Vagina (tissue), 2 donors: ENCODE measurements around the gene COTL1. TPM values are rescaled to one million over a fixed set of nuclear protein-coding genes. Genes with fewer than 3 reads are reported as not detected.

ENCODE experiments used
- DNase-seq, 2 donors: peaks; one replicate each; pipeline ENCODE4 v3.0.0-alpha.2; 2017; ENCODE audit errors: extremely low spot score in 2 of 2
- H3K27ac ChIP-seq: fragments of 200-600 bp; sonication (generic); one replicate; pipeline ENCODE4 v1.5.1; 2019
- H3K27me3 ChIP-seq: fragments of 200-600 bp; sonication (generic); one replicate; pipeline ENCODE4 v1.5.1; 2019
- H3K36me3 ChIP-seq, 2 donors: fragments of 200-600 bp; sonication (generic); one replicate each; pipeline ENCODE4 v1.5.1; 2017 to 2019
- H3K4me1 ChIP-seq: fragments of 200-600 bp; sonication (generic); one replicate; pipeline ENCODE4 v1.5.1; 2019
- H3K4me3 ChIP-seq, 2 donors: fragments of 200-600 bp; sonication (generic); 1 replicate in 1 of 2; 2 replicates in 1 of 2; pipeline ENCODE4 v1.5.1; 2016 to 2019
- H3K9me3 ChIP-seq: fragments of 200-600 bp; sonication (generic); one replicate; pipeline ENCODE4 v1.5.1; 2019
- POLR2A ChIP-seq, 2 donors: fragments of 450-650 bp; IDR thresholded peaks; one replicate each; pipeline ENCODE4 v1.6.1; 2017; ENCODE audit warnings: antibody characterized with exemption in 2 of 2, mild to moderate bottlenecking in 2 of 2, moderate library complexity in 2 of 2
- POLR2AphosphoS5 ChIP-seq, 2 donors: sonication (generic); formaldehyde crosslinking; IDR thresholded peaks; one replicate each; pipeline ENCODE4 v1.9.0; 2017; ENCODE audit warnings: antibody characterized with exemption in 2 of 2, mild to moderate bottlenecking in 2 of 2, low read depth in 1 of 2; ENCODE audit not compliant: insufficient read depth in 1 of 2
- intact Hi-C: fragments of 100-400 bp; cut with DNase I; formaldehyde crosslinking; loops from one replicate; pipeline ENCODE4 v1.15.1; 2023
- total RNA-seq: library from RNA; depleted of rRNA; stranded (reverse); fragments of >200 nt; gene quantifications from one replicate; pipeline ENCODE4 v1.2.3, GENCODE V29; 2016
- TF ChIP-seq, protein P1 (sequence below), 3 experiments: fragments of 450-650 bp in 2 of 3; fragments of 200-600 bp in 1 of 3; sonication (generic) in 1 of 3; IDR thresholded peaks; one replicate each; pipeline ENCODE4 v1.5.1; 2017 to 2019; ENCODE audit warnings: antibody characterized with exemption in 3 of 3, mild to moderate bottlenecking in 2 of 3, moderate library complexity in 2 of 3

COTL1 gene
- total RNA-seq, 1 donor from 2014 or later: 67.8 TPM

DNA sequence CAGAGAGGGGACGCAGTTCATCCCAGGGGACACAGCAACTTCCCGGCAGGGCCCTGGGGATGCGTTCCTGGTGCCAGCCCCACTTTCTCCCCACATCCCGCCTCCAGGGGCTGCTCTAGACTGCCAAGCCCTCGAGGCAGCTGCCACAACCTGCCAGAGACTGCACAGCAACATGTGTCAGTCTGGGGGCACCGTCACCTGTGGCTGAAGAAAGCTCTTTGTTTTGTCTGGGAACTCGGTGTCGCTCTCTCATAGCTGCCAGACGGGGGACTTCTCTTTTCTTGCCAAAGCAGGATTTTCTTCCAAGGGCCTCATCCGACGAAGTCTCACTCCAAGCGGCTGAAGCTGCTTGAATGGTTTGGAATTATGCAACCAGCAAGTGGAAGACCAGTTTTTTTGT is 43.7 kb downstream of the COTL1 start:
- Histone ChIP-seq H3K27me3 (no peaks in the 10 kb centered on the region), H3K4me1 (no peaks in the 10 kb centered on the region), H3K9me3 (no peaks in the 10 kb centered on the region), H3K4me3 (no peak overlapping the region), H3K27ac (no peak overlapping the region), H3K36me3 (no peaks in the 10 kb centered on the region)
- intact Hi-C loops: no loop called here
- DNase-seq: no peak
- no peak for TF ChIP-seq POLR2AphosphoS5 (IDR thresholded peaks at IDR 0.05; ENCODE audit: insufficient read depth in 1 of 2, low read depth in 1 of 2)
- TF ChIP-seq, protein P1, sequence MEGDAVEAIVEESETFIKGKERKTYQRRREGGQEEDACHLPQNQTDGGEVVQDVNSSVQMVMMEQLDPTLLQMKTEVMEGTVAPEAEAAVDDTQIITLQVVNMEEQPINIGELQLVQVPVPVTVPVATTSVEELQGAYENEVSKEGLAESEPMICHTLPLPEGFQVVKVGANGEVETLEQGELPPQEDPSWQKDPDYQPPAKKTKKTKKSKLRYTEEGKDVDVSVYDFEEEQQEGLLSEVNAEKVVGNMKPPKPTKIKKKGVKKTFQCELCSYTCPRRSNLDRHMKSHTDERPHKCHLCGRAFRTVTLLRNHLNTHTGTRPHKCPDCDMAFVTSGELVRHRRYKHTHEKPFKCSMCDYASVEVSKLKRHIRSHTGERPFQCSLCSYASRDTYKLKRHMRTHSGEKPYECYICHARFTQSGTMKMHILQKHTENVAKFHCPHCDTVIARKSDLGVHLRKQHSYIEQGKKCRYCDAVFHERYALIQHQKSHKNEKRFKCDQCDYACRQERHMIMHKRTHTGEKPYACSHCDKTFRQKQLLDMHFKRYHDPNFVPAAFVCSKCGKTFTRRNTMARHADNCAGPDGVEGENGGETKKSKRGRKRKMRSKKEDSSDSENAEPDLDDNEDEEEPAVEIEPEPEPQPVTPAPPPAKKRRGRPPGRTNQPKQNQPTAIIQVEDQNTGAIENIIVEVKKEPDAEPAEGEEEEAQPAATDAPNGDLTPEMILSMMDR (IDR thresholded peaks at IDR 0.05): no peak
- no peak for TF ChIP-seq POLR2A (IDR thresholded peaks at IDR 0.05)

DNA sequence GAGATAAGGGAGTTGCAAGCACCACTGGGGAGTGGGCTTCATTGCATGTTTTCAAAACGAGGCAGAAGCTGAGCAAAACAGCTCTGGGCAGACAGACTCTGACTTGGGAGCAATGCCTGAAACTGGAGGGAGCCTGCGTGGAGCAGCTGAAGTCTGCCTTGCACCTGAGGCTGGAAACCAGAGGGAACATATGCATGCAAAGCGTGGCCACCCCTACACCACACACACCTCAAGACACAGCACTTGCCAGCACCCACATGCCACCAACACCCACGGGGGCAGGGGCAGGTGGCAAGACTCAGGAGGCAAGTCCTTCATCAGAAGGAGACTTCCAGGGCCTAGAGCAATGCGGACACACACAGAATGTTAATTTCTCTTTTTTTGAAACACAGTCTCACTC is 45.8 kb downstream of the COTL1 start:
- Histone ChIP-seq H3K27me3 (no peaks in the 10 kb centered on the region), H3K4me1 (no peaks in the 10 kb centered on the region), H3K27ac (no peak overlapping the region), H3K4me3 (no peak overlapping the region), H3K36me3 (no peaks in the 10 kb centered on the region), H3K9me3 (no peaks in the 10 kb centered on the region)
- TF ChIP-seq POLR2A (IDR thresholded peaks at IDR 0.05): no peak
- no peak for TF ChIP-seq POLR2AphosphoS5 (IDR thresholded peaks at IDR 0.05; ENCODE audit: insufficient read depth in 1 of 2, low read depth in 1 of 2)
- TF ChIP-seq, protein P1 (IDR thresholded peaks at IDR 0.05): no peak
- intact Hi-C loops: no loop called here
- no peak for DNase-seq

DNA sequence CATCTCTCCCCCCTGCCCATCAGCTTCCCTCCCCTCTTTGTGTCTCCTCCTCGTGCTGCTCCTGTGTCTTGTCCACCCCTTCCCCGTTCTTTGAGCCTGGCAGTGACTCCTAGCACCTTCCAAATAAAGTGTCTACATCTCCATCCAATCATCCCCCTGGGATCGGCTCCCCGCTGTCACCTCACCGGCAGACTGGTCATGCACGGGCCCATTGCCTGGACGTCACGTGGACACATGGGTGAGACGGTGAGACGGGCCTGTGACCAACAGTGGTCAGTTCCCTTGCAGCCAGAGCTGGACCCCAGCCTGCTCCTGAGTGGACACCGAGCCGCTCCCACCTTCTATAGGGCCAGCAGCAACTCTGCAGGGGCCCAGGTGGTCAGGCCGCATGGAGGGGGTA is 46.4 kb downstream of the COTL1 start:
- no peak for TF ChIP-seq POLR2A (IDR thresholded peaks at IDR 0.05)
- no peak for TF ChIP-seq POLR2AphosphoS5 (IDR thresholded peaks at IDR 0.05; ENCODE audit: insufficient read depth in 1 of 2, low read depth in 1 of 2)
- TF ChIP-seq, protein P1 (IDR thresholded peaks at IDR 0.05): no peak
- Histone ChIP-seq H3K36me3 (no peaks in the 10 kb centered on the region), H3K4me3 (no peak overlapping the region), H3K9me3 (no peaks in the 10 kb centered on the region), H3K4me1 (no peaks in the 10 kb centered on the region), H3K27me3 (no peaks in the 10 kb centered on the region), H3K27ac (no peak overlapping the region)
- intact Hi-C loops: no loop called here
- no peak for DNase-seq

DNA sequence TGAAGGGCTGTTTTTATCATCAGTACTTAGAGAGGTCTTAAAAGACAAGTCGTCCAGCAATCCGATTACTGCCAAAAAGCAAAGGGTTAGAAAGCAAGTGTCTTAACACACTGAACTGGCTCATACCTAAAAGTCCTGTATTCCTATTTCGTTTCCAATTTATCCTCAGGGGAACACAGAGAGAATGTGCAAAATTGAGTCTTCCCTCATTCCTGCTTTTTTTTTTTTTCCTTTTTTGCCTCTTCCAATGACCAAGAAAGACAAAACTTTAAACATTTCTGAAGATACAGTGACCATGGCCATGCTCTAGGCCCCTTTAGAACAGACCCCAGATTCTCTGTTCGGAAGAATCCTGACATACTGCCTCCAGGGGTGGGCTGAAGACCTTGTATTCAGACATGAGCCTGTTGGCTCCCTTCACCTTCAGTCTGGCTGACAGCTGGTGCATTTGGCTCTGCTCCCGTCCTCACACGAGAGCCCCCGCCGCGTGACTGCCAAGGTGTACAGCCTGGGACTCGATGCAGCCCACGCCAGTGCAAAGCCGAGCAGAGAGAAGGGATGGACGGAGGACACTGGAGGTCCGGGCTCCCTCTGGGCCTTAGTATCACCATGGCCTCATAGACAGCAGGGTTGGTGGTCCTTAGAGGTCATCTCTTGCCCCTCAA is 47.0 kb downstream of the COTL1 start:
- H3K27ac ChIP-seq: no peak overlapping the region
- H3K4me3 ChIP-seq: no peak overlapping the region
- no peaks in the 10 kb centered on the region for H3K27me3 ChIP-seq
- no peaks in the 10 kb centered on the region for H3K4me1 ChIP-seq
- DNase-seq: no peak
- intact Hi-C loops: no loop called here
- TF ChIP-seq, protein P1 (IDR thresholded peaks at IDR 0.05): no peak
- no peak for TF ChIP-seq POLR2A (IDR thresholded peaks at IDR 0.05)
- no peak for TF ChIP-seq POLR2AphosphoS5 (IDR thresholded peaks at IDR 0.05; ENCODE audit: insufficient read depth in 1 of 2, low read depth in 1 of 2)
- H3K36me3 ChIP-seq: no peaks in the 10 kb centered on the region
- no peaks in the 10 kb centered on the region for H3K9me3 ChIP-seq

DNA sequence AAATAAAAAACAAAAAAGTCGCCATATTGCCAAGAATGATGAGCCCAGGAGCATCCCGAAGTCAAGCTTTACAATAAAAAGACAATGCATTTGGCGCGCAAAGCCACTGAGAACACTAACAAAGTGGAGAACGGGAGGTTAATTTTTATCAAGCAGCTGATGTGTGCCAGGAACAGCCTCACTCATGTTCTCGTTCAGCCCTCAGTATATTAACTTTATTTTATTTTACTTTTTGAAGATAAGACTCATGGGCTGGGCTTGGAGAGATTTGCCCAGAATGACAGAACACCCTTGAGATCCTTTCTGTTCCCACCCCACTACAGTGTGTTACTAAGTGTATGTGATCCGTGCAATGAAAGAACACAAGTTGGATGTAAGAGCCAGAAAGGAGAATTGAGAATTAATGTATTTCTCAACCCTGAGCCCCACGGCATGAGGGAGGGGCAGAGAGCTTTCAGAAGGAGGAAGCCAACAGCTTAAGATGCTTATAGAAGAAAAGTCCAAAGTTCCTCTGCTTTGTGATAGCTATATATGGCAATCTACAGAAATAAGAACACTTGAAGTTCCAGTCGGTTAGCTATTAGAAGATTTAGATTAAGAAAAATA is 48.4 kb downstream of the COTL1 start:
- TF ChIP-seq POLR2A (IDR thresholded peaks at IDR 0.05) (no peak), POLR2AphosphoS5 (IDR thresholded peaks at IDR 0.05; ENCODE audit: insufficient read depth in 1 of 2, low read depth in 1 of 2) (no peak)
- TF ChIP-seq, protein P1 (IDR thresholded peaks at IDR 0.05): no peak
- Histone ChIP-seq H3K4me1 (no peaks in the 10 kb centered on the region), H3K9me3 (no peaks in the 10 kb centered on the region), H3K4me3 (no peak overlapping the region), H3K36me3 (no peaks in the 10 kb centered on the region), H3K27ac (no peak overlapping the region), H3K27me3 (no peaks in the 10 kb centered on the region)
- no peak for DNase-seq
- intact Hi-C loops: no loop called here
